ENCODE measurements around the gene RHEX. TPM values are rescaled to one million over a fixed set of nuclear protein-coding genes. Genes with fewer than 3 reads are reported as not detected.

Gene RHEX
- total and polyA plus RNA-seq, 4 experiments from 2014 or later, result 0.30 to 0.55 (median 0.55) TPM; not detected in 1

DNA sequence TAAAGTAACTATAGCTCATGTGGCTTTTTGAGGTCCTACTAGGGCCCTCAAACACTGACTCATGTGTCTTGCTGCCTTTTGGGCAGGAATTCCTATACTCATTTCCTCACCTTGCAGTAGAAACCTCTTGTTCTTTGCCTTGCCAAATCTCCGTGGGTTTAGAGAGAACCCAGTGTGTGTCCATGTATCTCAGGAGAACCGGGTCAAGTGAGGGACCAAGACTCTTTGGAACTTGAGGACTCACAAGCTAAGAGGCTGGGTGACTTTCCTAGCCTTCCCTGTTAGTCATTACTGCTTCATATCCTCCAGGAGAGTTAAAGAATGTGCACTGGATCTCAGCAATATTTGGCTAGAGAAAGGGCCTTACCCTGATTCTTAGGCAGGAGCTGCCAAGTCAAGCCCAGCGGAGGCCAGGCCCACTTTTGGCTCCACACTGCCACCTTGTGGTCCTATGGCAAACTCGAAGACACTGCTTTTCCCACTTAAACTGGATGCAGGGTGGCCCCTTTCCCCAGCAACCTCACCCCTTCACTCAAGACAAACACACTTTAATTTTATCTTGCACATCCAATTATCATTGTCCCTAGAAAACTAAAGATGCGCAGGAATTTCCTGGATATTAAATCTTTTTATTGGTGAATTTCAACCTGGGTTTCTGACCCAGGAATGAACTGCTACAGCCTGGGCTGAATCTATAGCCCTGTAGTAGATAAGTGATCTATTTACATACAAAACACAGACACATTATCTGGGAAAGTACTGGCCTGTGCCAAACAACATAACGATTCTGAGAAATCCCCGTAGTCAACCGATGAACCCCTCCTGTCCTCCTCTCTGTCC lies 53.6 kb downstream of the RHEX start:
- CTCF ChIA-PET (ENCODE audit: partially characterized antibody), result interaction anchor here (0.8 to 11.5 kb wide), 25 partner anchors 9 to 447 kb away, joined by 3 to 182 read pairs (median 6); no protein-coding TSS in a partner anchor
- Mint-ChIP-seq H3K36me3 (no peaks in the 10 kb centered on the region), H3K27me3 (peaks cover 2 to 6% of the 10 kb centered on the region in 2 donors), H3K9me3 (peaks cover 0 to 2% (median 0%) of the 10 kb centered on the region in 8 donors), H3K4me3 (no peak overlapping the region), H3K27ac (peak overlapping the region in 2 of 7 donors; percentile 16 to 58), H3K4me1 (peaks cover 3 to 9% (median 4%) of the 10 kb centered on the region in 4 donors)
- intact Hi-C loops (cut with micrococcal nuclease), result loop anchor here (1.0 to 5.0 kb wide), 4 partner anchors 122 to 514 kb away; no protein-coding TSS in a partner anchor
- no peaks in the 10 kb centered on the region for H3K9me3 ChIP-seq (ENCODE audit: control insufficient read depth in 1 of 2, low read length in 2 of 2)
- H3K4me3 ChIP-seq (ENCODE audit: low read length in 2 of 2), result no peak overlapping the region
- H3K36me3 ChIP-seq (ENCODE audit: insufficient read depth, low read length), result no peaks in the 10 kb centered on the region
- DNase-seq, result peak; percentile 65 to 72 (median 68)
- POLR2A ChIA-PET (ENCODE audit: partially characterized antibody), result interaction anchor here (2.0 kb wide), 1 partner anchor 76 kb away, joined by 8 read pairs; no protein-coding TSS in a partner anchor
- H3K4me1 ChIP-seq (ENCODE audit: insufficient read depth, low read length), result no peaks in the 10 kb centered on the region
- no peak overlapping the region for H3K27ac ChIP-seq (ENCODE audit: low read depth, low read length)
- H3K27me3 ChIP-seq (ENCODE audit: insufficient read depth, low read length), result no peaks in the 10 kb centered on the region

GRCh38 chr1:206107168-206107544 lies 54.2 kb downstream of the RHEX start:
- H3K9me3 Mint-ChIP-seq, result peaks cover 0 to 2% (median 0%) of the 10 kb centered on the region in 8 donors
- no peaks in the 10 kb centered on the region for H3K27me3 ChIP-seq (ENCODE audit: insufficient read depth, low read length)
- no peak overlapping the region for H3K4me3 ChIP-seq (ENCODE audit: low read length in 2 of 2)
- peaks cover 2 to 5% of the 10 kb centered on the region in 2 donors for H3K27me3 Mint-ChIP-seq
- H3K36me3 Mint-ChIP-seq, result no peaks in the 10 kb centered on the region
- POLR2A ChIA-PET (ENCODE audit: partially characterized antibody), result interaction anchor here (2.0 kb wide), 1 partner anchor 77 kb away, joined by 8 read pairs; no protein-coding TSS in a partner anchor
- CTCF ChIA-PET (ENCODE audit: partially characterized antibody), result interaction anchor here (1.0 to 11.5 kb wide), 24 partner anchors 10 to 448 kb away, joined by 3 to 182 read pairs (median 6); no protein-coding TSS in a partner anchor
- no peak for DNase-seq
- no peak overlapping the region for H3K27ac ChIP-seq (ENCODE audit: low read depth, low read length)
- H3K4me3 Mint-ChIP-seq, result no peak overlapping the region
- no peak overlapping the region for H3K27ac Mint-ChIP-seq
- H3K36me3 ChIP-seq (ENCODE audit: insufficient read depth, low read length), result no peaks in the 10 kb centered on the region
- peaks cover 3 to 9% (median 4%) of the 10 kb centered on the region in 4 donors for H3K4me1 Mint-ChIP-seq
- H3K9me3 ChIP-seq (ENCODE audit: control insufficient read depth in 1 of 2, low read length in 2 of 2), result no peaks in the 10 kb centered on the region
- intact Hi-C loops (cut with micrococcal nuclease), result loop anchor here (2.0 to 5.0 kb wide), 3 partner anchors 122 to 514 kb away; no protein-coding TSS in a partner anchor
- H3K4me1 ChIP-seq (ENCODE audit: insufficient read depth, low read length), result no peaks in the 10 kb centered on the region

DNA sequence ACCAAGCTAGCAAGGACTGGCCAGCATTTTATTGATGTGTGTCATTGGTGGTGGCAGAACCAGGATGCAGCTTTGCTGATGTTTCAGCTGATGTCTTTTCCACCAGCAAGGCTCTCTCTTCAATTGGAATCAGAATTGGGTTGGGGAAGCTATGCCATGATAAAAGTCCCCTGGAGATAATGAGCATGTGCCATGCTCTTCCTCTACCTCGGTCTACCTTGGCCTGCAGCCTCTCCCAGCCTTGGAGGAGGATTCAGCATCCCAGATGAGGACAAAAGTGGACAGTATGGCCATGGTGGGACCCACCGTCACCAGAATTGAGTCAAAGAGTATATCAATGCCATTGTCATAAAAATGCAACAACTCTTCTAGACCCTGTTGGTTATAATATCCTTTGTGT lies 55.7 kb downstream of the RHEX start:
- H3K27me3 Mint-ChIP-seq, result peaks cover 2% of the 10 kb centered on the region in 2 donors
- no peaks in the 10 kb centered on the region for H3K36me3 Mint-ChIP-seq
- H3K27me3 ChIP-seq (ENCODE audit: insufficient read depth, low read length), result no peaks in the 10 kb centered on the region
- peaks cover 3 to 9% (median 4%) of the 10 kb centered on the region in 4 donors for H3K4me1 Mint-ChIP-seq
- no peak overlapping the region for H3K27ac ChIP-seq (ENCODE audit: low read depth, low read length)
- no peaks in the 10 kb centered on the region for H3K4me1 ChIP-seq (ENCODE audit: insufficient read depth, low read length)
- H3K4me3 ChIP-seq (ENCODE audit: low read length in 2 of 2), result no peak overlapping the region
- H3K36me3 ChIP-seq (ENCODE audit: insufficient read depth, low read length), result no peaks in the 10 kb centered on the region
- CTCF ChIA-PET (ENCODE audit: partially characterized antibody), result interaction anchor here (0.9 to 11.5 kb wide), 11 partner anchors 11 to 451 kb away, joined by 3 to 182 read pairs (median 5); no protein-coding TSS in a partner anchor
- no peak overlapping the region for H3K27ac Mint-ChIP-seq
- POLR2A ChIA-PET (ENCODE audit: partially characterized antibody), result no interaction called here
- no peaks in the 10 kb centered on the region for H3K9me3 ChIP-seq (ENCODE audit: control insufficient read depth in 1 of 2, low read length in 2 of 2)
- H3K4me3 Mint-ChIP-seq, result no peak overlapping the region
- intact Hi-C loops (cut with micrococcal nuclease), result loop anchor here (5.0 kb wide), 1 partner anchor 451 kb away; no protein-coding TSS in a partner anchor
- H3K9me3 Mint-ChIP-seq, result peaks cover 0 to 2% (median 0%) of the 10 kb centered on the region in 8 donors
- no peak for DNase-seq

- POLR2A ChIA-PET (ENCODE audit: partially characterized antibody), result no interaction called here
- no peaks in the 10 kb centered on the region for H3K36me3 ChIP-seq (ENCODE audit: insufficient read depth, low read length)
- no peaks in the 10 kb centered on the region for H3K4me1 ChIP-seq (ENCODE audit: insufficient read depth, low read length)
- peaks cover 3 to 4% of the 10 kb centered on the region in 2 donors for H3K27me3 Mint-ChIP-seq
- no peak overlapping the region for H3K27ac Mint-ChIP-seq
- no peak overlapping the region for H3K4me3 Mint-ChIP-seq
- H3K27ac ChIP-seq (ENCODE audit: low read depth, low read length), result no peak overlapping the region
- peaks cover 0 to 2% (median 0%) of the 10 kb centered on the region in 8 donors for H3K9me3 Mint-ChIP-seq
- peaks cover 0 to 4% (median 0%) of the 10 kb centered on the region in 4 donors for H3K4me1 Mint-ChIP-seq
- no peaks in the 10 kb centered on the region for H3K9me3 ChIP-seq (ENCODE audit: control insufficient read depth in 1 of 2, low read length in 2 of 2)
- H3K4me3 ChIP-seq (ENCODE audit: low read length in 2 of 2), result no peak overlapping the region
- DNase-seq, result no peak
- intact Hi-C loops (cut with micrococcal nuclease), result loop anchor here (5.0 kb wide), 1 partner anchor 452 kb away; no protein-coding TSS in a partner anchor
- H3K36me3 Mint-ChIP-seq, result no peaks in the 10 kb centered on the region
- H3K27me3 ChIP-seq (ENCODE audit: insufficient read depth, low read length), result no peaks in the 10 kb centered on the region
- CTCF ChIA-PET (ENCODE audit: partially characterized antibody), result interaction anchor here (11.5 kb wide), 1 partner anchor 78 kb away, joined by 182 read pairs; no protein-coding TSS in a partner anchor
Observed at GRCh38 chr1:206109718-206110117, 56.7 kb downstream of the RHEX start.

GRCh38 chr1:206110161-206110560 lies 57.2 kb downstream of the RHEX start:
- intact Hi-C loops (cut with micrococcal nuclease), result no loop called here
- ChIA-PET POLR2A (ENCODE audit: partially characterized antibody) (no interaction called here), CTCF (ENCODE audit: partially characterized antibody) (interaction anchor here (1.2 to 11.5 kb wide), 3 partner anchors 19 to 79 kb away, joined by 3 to 182 read pairs (median 4); no protein-coding TSS in a partner anchor)

DNA sequence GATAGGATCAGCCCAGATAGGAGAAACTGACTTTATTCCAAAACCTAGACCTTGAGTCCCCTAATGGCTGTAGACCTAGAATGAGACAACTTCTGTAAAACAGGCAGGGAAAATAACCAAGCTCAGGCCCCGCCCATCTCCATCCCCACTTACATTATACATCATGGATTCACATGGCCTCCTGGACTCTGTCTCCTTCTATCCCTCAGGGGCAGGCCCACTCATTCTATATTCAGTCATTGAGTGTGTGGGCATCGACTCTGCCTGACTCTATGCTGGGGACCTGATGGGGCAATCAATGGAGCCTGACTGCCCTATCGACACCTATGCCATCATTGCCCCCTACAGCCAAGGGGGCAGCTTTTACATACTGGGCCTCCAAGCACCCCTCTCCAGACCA lies 57.8 kb downstream of the RHEX start:
- Mint-ChIP-seq H3K36me3 (no peaks in the 10 kb centered on the region), H3K27ac (no peak overlapping the region), H3K27me3 (peaks cover 4 to 7% of the 10 kb centered on the region in 2 donors), H3K9me3 (peaks cover 0 to 2% (median 0%) of the 10 kb centered on the region in 8 donors), H3K4me3 (no peak overlapping the region), H3K4me1 (peaks cover 0 to 11% (median 0%) of the 10 kb centered on the region in 4 donors)
- H3K4me1 ChIP-seq (ENCODE audit: insufficient read depth, low read length), result no peaks in the 10 kb centered on the region
- DNase-seq, result no peak
- no peak overlapping the region for H3K4me3 ChIP-seq (ENCODE audit: low read length in 2 of 2)
- H3K27ac ChIP-seq (ENCODE audit: low read depth, low read length), result no peak overlapping the region
- no peaks in the 10 kb centered on the region for H3K9me3 ChIP-seq (ENCODE audit: control insufficient read depth in 1 of 2, low read length in 2 of 2)
- ChIA-PET CTCF (ENCODE audit: partially characterized antibody) (interaction anchor here (0.8 to 11.5 kb wide), 6 partner anchors 9 to 128 kb away, joined by 3 to 182 read pairs (median 3); no protein-coding TSS in a partner anchor), POLR2A (ENCODE audit: partially characterized antibody) (no interaction called here)
- no peaks in the 10 kb centered on the region for H3K36me3 ChIP-seq (ENCODE audit: insufficient read depth, low read length)
- H3K27me3 ChIP-seq (ENCODE audit: insufficient read depth, low read length), result no peaks in the 10 kb centered on the region
- intact Hi-C loops (cut with micrococcal nuclease), result no loop called here

More at GRCh38 chr1:206110161-206110560, 57.2 kb downstream of the RHEX start:
- H3K27ac ChIP-seq (ENCODE audit: low read depth, low read length), result no peak overlapping the region
- H3K4me1 ChIP-seq (ENCODE audit: insufficient read depth, low read length), result no peaks in the 10 kb centered on the region
- Mint-ChIP-seq H3K36me3 (no peaks in the 10 kb centered on the region), H3K4me3 (no peak overlapping the region), H3K9me3 (peaks cover 0 to 2% (median 0%) of the 10 kb centered on the region in 8 donors), H3K4me1 (peaks cover 0 to 9% (median 0%) of the 10 kb centered on the region in 4 donors), H3K27me3 (peaks cover 4% of the 10 kb centered on the region in 2 donors), H3K27ac (no peak overlapping the region)
- H3K27me3 ChIP-seq (ENCODE audit: insufficient read depth, low read length), result no peaks in the 10 kb centered on the region
- no peaks in the 10 kb centered on the region for H3K36me3 ChIP-seq (ENCODE audit: insufficient read depth, low read length)
- no peak for DNase-seq
- no peaks in the 10 kb centered on the region for H3K9me3 ChIP-seq (ENCODE audit: control insufficient read depth in 1 of 2, low read length in 2 of 2)
- no peak overlapping the region for H3K4me3 ChIP-seq (ENCODE audit: low read length in 2 of 2)
